HG03045 (cell line): ENCODE data around the gene TFDP2.

Experiments
- ATAC-seq: cut with Tn5 transposase; IDR thresholded peaks from one replicate; pipeline ENCODE4 v1.9.1; 2021; ENCODE audit warnings: mild to moderate bottlenecking, moderate library complexity; ENCODE audit not compliant: unreplicated experiment

The TFDP2 gene

DNA sequence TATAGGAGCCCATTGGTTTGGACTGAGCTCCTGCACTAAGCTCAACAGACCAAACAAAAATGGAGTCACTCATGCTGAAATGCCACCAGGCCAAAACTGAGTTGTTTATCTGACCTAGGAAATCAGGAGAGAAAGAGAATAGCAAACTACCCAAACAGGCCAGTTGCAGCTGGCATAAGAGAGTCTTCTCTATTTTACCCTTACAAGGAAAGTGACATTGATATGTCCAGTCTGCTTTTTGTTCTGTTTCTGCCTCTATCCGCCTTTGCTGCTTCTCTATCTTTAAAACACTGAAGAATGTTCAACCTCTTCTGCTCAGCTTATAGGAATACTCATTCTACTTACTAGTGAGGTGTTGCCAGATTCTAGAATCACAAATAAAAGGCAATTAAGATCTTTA is 177.8 kb downstream of the TFDP2 start:
- ATAC-seq = no peak

DNA sequence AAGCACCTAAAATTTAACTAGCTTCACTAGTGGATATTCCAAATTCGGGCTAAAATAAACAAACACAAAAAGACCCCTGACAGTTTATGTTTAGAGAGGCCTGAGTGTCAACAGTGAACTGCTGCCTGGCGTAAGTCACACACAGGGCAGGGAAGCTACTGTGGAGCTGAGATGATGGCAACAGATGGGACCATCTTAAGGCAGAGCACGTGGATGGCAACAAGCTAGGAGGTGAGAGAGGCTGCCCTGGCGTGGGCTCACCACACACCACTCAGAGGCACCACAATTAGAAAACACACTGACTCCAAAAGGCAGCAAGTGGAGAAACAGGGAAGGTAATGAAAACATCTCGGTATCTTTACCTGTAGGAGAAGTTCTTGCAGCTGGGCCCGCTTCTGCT is 179.6 kb downstream of the TFDP2 start:
- no peak for ATAC-seq

- ATAC-seq = no peak
Observed at GRCh38 chr3:141965471-141965870, 183.9 kb downstream of the TFDP2 start.

- no peak for ATAC-seq
Observed at GRCh38 chr3:141963301-141963700, 186.0 kb downstream of the TFDP2 start.

- ATAC-seq = no peak
Observed at GRCh38 chr3:141960731-141961130, 188.6 kb downstream of the TFDP2 start.

DNA sequence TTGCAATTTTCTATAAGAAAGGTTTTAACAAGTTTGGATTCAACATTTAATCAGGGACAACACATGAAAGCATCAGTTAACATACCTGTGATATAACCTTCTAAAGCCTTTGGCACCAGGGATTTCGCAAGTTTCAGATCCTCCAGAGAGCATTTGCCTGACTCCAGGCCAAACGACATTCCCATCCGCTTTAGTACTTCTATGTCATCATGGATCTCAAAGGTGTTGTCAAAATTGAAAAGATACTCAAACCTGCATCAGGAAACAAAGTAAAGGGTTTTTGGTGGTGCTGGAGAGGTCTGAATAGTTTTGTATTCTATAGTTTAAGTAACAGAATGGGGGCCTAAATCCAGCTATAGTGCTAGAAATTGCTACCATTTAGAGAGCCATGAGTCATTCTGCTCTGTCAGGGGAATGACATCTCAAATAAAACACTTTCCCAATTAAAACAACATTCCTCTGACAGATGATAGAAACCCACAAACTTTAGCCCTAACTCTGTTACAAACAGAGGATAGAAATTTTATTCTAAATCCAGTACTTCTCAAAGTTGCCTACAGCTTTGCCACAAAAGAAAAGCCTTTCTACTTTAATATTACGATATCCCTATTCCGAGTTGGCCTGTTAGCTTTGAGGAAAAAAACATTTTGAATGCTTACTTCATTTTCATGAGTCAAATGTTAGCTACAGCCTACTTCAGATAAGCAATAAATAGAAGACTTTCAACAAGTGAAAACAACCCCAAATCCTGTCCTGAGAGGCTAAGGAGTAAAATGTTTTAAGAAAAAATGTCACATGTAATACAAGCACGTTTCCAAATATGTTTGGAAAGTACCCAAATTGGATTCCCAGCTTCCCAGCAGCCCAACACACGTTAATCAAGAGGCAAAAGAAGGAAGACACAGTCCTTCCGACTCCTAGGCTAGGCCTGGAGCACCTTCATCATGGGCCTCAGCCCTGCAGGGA is 189.5 kb downstream of the TFDP2 start:
- no peak for ATAC-seq

- no peak for ATAC-seq
Observed at GRCh38 chr3:141955175-141955574, 194.2 kb downstream of the TFDP2 start.

DNA sequence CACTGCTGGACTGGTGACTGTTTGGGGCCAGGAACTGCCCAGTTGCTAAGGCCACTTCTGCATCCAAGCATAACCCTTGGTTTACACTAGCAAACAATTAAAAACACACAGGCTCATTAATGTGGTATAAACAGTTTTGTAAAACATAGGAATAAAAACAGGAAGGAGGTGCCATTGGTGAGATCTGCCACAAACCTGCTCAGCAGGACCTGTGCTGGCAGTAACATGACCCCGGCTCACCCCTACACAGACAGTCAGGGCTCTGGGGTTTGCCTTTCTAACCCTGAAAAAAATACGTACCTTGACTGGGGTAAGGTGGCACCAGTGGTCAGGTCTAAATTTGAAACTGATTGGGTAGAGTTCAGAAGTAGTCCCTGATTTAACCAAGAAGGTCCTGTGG is 196.7 kb downstream of the TFDP2 start:
- ATAC-seq = no peak

GRCh38 chr3:141950572-141951493 is 198.5 kb downstream of the TFDP2 start:
- ATAC-seq = no peak

- no peak for ATAC-seq
Observed at GRCh38 chr3:141949972-141950371, 199.4 kb downstream of the TFDP2 start.

GRCh38 chr3:141949399-141949798 is 199.9 kb downstream of the TFDP2 start:
- ATAC-seq = no peak

- ATAC-seq = no peak
Observed at GRCh38 chr3:141945726-141946485, 203.4 kb downstream of the TFDP2 start.

- ATAC-seq = no peak
Observed at GRCh38 chr3:141942006-141942405, 207.3 kb downstream of the TFDP2 start.

GRCh38 chr3:141941093-141941492 is 208.3 kb downstream of the TFDP2 start:
- no peak for ATAC-seq

GRCh38 chr3:141940194-141940776 is 209.1 kb downstream of the TFDP2 start:
- no peak for ATAC-seq

GRCh38 chr3:141939759-141940158 is 209.6 kb downstream of the TFDP2 start:
- ATAC-seq = no peak

DNA sequence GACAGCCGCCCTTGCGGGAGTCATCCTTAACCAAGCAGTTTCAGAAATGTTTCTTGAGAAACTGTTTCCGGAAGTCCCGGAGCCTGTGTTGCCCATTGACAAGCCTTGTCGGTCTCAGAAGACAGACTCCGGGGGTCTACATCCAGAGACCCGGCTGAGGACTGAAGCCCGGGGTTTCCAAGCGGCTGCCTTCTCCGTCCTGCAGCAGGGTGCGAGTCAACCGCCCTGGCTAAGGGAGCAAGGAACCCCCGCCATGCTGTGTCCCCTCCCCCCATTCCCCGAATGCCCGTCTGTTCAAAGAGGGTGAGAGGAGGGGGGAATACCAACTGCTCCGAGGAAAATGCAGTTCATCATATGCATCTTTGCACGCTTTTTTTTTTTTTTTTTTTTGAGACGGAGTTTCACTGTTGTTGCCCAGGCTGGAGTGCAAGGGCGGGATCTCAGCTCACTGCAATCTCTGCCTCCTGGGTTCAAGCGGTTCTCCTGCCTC is 211.3 kb downstream of the TFDP2 start:
- no peak for ATAC-seq

GRCh38 chr3:141934354-141934753 is 215.0 kb downstream of the TFDP2 start:
- no peak for ATAC-seq

- no peak for ATAC-seq
Observed at GRCh38 chr3:141933421-141934300, 215.7 kb downstream of the TFDP2 start.
